Retinal pigment epithelial cell (primary cell): ENCODE results near the gene PEMT.

ENCODE experiments used
- DNase-seq: peaks from one replicate; pipeline ENCODE4 v3.0.0-alpha.2; 2010; ENCODE audit warnings: low read depth
- H3K4me3 ChIP-seq: 2 replicates; pipeline ENCODE4 v1.5.1; 2011; ENCODE audit warnings: mild to moderate bottlenecking, low read length, control low read depth, moderate library complexity
- CTCF ChIP-seq: conservative IDR thresholded peaks from 2 replicates; pipeline ENCODE4 v1.5.1; 2011; ENCODE audit warnings: low read depth, low read length, control low read depth, inconsistent platforms

The PEMT gene

GRCh38 chr17:17508646-17509591 is 82.6 kb downstream of the PEMT start:
- no peak for TF ChIP-seq CTCF
- DNase-seq: no peak
- no peak overlapping the region for H3K4me3 ChIP-seq

- DNase-seq: no peak
- TF ChIP-seq CTCF: no peak
- H3K4me3 ChIP-seq: no peak overlapping the region
Measured at GRCh38 chr17:17508019-17508535, 83.4 kb downstream of the PEMT start.

DNA sequence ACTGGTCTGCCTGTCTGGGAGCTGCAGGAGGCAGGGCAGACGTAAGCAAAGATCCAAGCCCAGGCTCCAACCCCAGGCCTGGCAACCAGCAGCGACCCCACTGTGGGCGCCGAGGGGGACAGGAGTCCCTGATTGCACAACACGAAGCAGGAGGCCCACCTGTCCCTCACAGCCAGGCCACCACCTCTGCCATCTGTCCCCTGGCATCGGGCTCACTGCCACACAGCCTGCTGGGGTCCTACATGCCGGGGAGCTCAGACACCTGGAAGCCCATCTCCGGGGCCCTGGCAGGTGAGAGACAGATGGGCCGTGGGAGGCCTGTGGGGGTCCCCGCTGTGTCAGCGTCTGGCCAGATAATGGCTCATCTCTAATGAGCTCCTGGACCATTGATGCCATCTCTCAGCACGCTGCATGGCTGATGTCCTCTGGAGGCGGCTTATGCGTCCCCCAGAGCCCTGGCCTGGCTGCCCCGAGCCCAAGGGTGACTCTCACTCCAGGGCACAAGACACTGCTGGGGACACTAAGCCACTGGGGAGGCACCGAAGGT is 84.0 kb downstream of the PEMT start:
- no peak overlapping the region for H3K4me3 ChIP-seq
- TF ChIP-seq CTCF: no peak
- DNase-seq: no peak

GRCh38 chr17:17506893-17507464 is 84.5 kb downstream of the PEMT start:
- no peak for DNase-seq

GRCh38 chr17:17506181-17506741 is 85.2 kb downstream of the PEMT start:
- no peak overlapping the region for H3K4me3 ChIP-seq
- TF ChIP-seq CTCF: no peak
- DNase-seq: no peak

More at GRCh38 chr17:17506893-17507464, 84.5 kb downstream of the PEMT start:
- no peak overlapping the region for H3K4me3 ChIP-seq
- no peak for TF ChIP-seq CTCF

GRCh38 chr17:17505610-17506171 is 85.8 kb downstream of the PEMT start:
- no peak for DNase-seq
- no peak overlapping the region for H3K4me3 ChIP-seq
- TF ChIP-seq CTCF: no peak
